Memory B cell (primary cell): Measurements from ENCODE around the gene STK25.

Experiments
- ATAC-seq: fragments of 150-1000 bp; cut with Tn5 transposase; 2 replicates; pipeline ENCODE4 v1.10.0; 2021; ENCODE audit warnings: low read depth, mild to moderate bottlenecking, moderate library complexity
- DNase-seq, 2 donors: peaks; one replicate each; pipeline ENCODE4 v3.0.0; 2022; ENCODE audit warnings: low spot score in 2 of 2
- H3K27ac Mint-ChIP-seq: one replicate; pipeline ENCODE4 v1.8.0; 2022; ENCODE audit warnings: mild to moderate bottlenecking, moderate library complexity, mixed read lengths
- H3K27me3 Mint-ChIP-seq: one replicate; pipeline ENCODE4 v1.8.0; 2022; ENCODE audit warnings: mixed read lengths
- H3K36me3 Mint-ChIP-seq: one replicate; pipeline ENCODE4 v1.8.0; 2022; ENCODE audit warnings: mild to moderate bottlenecking, mixed read lengths
- H3K4me1 Mint-ChIP-seq: one replicate; pipeline ENCODE4 v1.8.0; 2022; ENCODE audit warnings: mixed read lengths
- H3K4me3 Mint-ChIP-seq: one replicate; pipeline ENCODE4 v1.8.0; 2022; ENCODE audit warnings: mild to moderate bottlenecking, moderate library complexity, mixed read lengths
- H3K9me3 Mint-ChIP-seq: one replicate; pipeline ENCODE4 v1.8.0; 2022; ENCODE audit warnings: mixed read lengths

STK25 gene

GRCh38 chr2:241545523-241546473 is 37.4 kb upstream of the STK25 start:
- no peaks in the 10 kb centered on the region for H3K4me1 Mint-ChIP-seq
- no peaks in the 10 kb centered on the region for H3K36me3 Mint-ChIP-seq
- no peak for ATAC-seq
- no peak overlapping the region for H3K27ac Mint-ChIP-seq
- H3K9me3 Mint-ChIP-seq: no peaks in the 10 kb centered on the region
- peaks cover 3% of the 10 kb centered on the region for H3K27me3 Mint-ChIP-seq
- no peak for DNase-seq
- H3K4me3 Mint-ChIP-seq: no peak overlapping the region

GRCh38 chr2:241545106-241545505 is 36.7 kb upstream of the STK25 start:
- Mint-ChIP-seq H3K27me3 (peaks cover 7% of the 10 kb centered on the region), H3K4me3 (no peak overlapping the region), H3K27ac (no peak overlapping the region), H3K36me3 (no peaks in the 10 kb centered on the region), H3K4me1 (peaks cover 2% of the 10 kb centered on the region), H3K9me3 (no peaks in the 10 kb centered on the region)
- no peak for DNase-seq
- no peak for ATAC-seq

GRCh38 chr2:241542278-241542605 is 33.9 kb upstream of the STK25 start:
- Mint-ChIP-seq H3K27ac (no peak overlapping the region), H3K4me1 (peaks cover 2% of the 10 kb centered on the region), H3K4me3 (no peak overlapping the region), H3K9me3 (no peaks in the 10 kb centered on the region), H3K36me3 (no peaks in the 10 kb centered on the region), H3K27me3 (peaks cover 7% of the 10 kb centered on the region)
- DNase-seq (no peak), ATAC-seq (no peak)

GRCh38 chr2:241541564-241542277 is 33.3 kb upstream of the STK25 start:
- Mint-ChIP-seq H3K9me3 (no peaks in the 10 kb centered on the region), H3K27ac (no peak overlapping the region), H3K27me3 (peaks cover 7% of the 10 kb centered on the region), H3K36me3 (no peaks in the 10 kb centered on the region), H3K4me3 (no peak overlapping the region), H3K4me1 (peaks cover 2% of the 10 kb centered on the region)
- ATAC-seq (no peak), DNase-seq (no peak)

GRCh38 chr2:241540771-241541561 is 32.6 kb upstream of the STK25 start:
- Mint-ChIP-seq H3K4me1 (peaks cover 2% of the 10 kb centered on the region), H3K36me3 (no peaks in the 10 kb centered on the region), H3K4me3 (peak overlapping the region; percentile 77), H3K27ac (no peak overlapping the region), H3K9me3 (no peaks in the 10 kb centered on the region), H3K27me3 (peaks cover 9% of the 10 kb centered on the region)
- DNase-seq (peak; percentile 54 to 67), ATAC-seq (peak; percentile 82)

GRCh38 chr2:241540401-241540770 is 32.0 kb upstream of the STK25 start:
- DNase-seq (no peak), ATAC-seq (no peak)
- peaks cover 2% of the 10 kb centered on the region for H3K4me1 Mint-ChIP-seq
- peaks cover 9% of the 10 kb centered on the region for H3K27me3 Mint-ChIP-seq
- H3K27ac Mint-ChIP-seq: no peak overlapping the region
- H3K4me3 Mint-ChIP-seq: peak overlapping the region; percentile 77
- H3K9me3 Mint-ChIP-seq: no peaks in the 10 kb centered on the region
- H3K36me3 Mint-ChIP-seq: no peaks in the 10 kb centered on the region

- peak overlapping the region; percentile 32 for H3K4me3 Mint-ChIP-seq
- H3K27ac Mint-ChIP-seq: no peak overlapping the region
- no peaks in the 10 kb centered on the region for H3K9me3 Mint-ChIP-seq
- peaks cover 2% of the 10 kb centered on the region for H3K4me1 Mint-ChIP-seq
- no peaks in the 10 kb centered on the region for H3K36me3 Mint-ChIP-seq
- no peak for ATAC-seq
- DNase-seq: no peak
- H3K27me3 Mint-ChIP-seq: peaks cover 9% of the 10 kb centered on the region
Measured at GRCh38 chr2:241539616-241540374, 31.4 kb upstream of the STK25 start.

- ATAC-seq (no peak), DNase-seq (no peak)
- Mint-ChIP-seq H3K4me1 (peaks cover 2% of the 10 kb centered on the region), H3K27me3 (peaks cover 9% of the 10 kb centered on the region), H3K36me3 (no peaks in the 10 kb centered on the region), H3K9me3 (no peaks in the 10 kb centered on the region), H3K27ac (no peak overlapping the region), H3K4me3 (no peak overlapping the region)
Measured at GRCh38 chr2:241538838-241539615, 30.6 kb upstream of the STK25 start.

- Mint-ChIP-seq H3K4me1 (peaks cover 2% of the 10 kb centered on the region), H3K36me3 (no peaks in the 10 kb centered on the region), H3K9me3 (no peaks in the 10 kb centered on the region), H3K27me3 (peaks cover 9% of the 10 kb centered on the region), H3K4me3 (no peak overlapping the region), H3K27ac (no peak overlapping the region)
- no peak for ATAC-seq
- DNase-seq: no peak
Measured at GRCh38 chr2:241535871-241536655, 27.7 kb upstream of the STK25 start.

GRCh38 chr2:241534701-241535375 is 26.5 kb upstream of the STK25 start:
- Mint-ChIP-seq H3K4me1 (no peaks in the 10 kb centered on the region), H3K27ac (no peak overlapping the region), H3K9me3 (no peaks in the 10 kb centered on the region), H3K27me3 (peaks cover 7% of the 10 kb centered on the region), H3K36me3 (no peaks in the 10 kb centered on the region), H3K4me3 (no peak overlapping the region)
- ATAC-seq: no peak
- DNase-seq: no peak

GRCh38 chr2:241534293-241534692 is 25.9 kb upstream of the STK25 start:
- peaks cover 7% of the 10 kb centered on the region for H3K27me3 Mint-ChIP-seq
- no peaks in the 10 kb centered on the region for H3K9me3 Mint-ChIP-seq
- H3K36me3 Mint-ChIP-seq: no peaks in the 10 kb centered on the region
- ATAC-seq (no peak), DNase-seq (no peak)
- H3K4me1 Mint-ChIP-seq: no peaks in the 10 kb centered on the region
- H3K27ac Mint-ChIP-seq: no peak overlapping the region
- H3K4me3 Mint-ChIP-seq: no peak overlapping the region
